SK-N-SH (cell line): Measurements from ENCODE around the gene TRIM46. TPM values are rescaled to one million over a fixed set of nuclear protein-coding genes. Genes with fewer than 3 reads are reported as not detected.

Experiments used
- CTCF ChIA-PET: fragments of 300-600, 350-600 bp; formaldehyde crosslinking; extraction: SDS; loops from one replicate; lab custom pipeline; 2021; lab: Yijun Ruan, JAX
- POLR2A ChIA-PET: fragments of 350-600 bp; sonication (Branson Sonifier 250); formaldehyde crosslinking; extraction: SDS; loops from one replicate; lab custom pipeline; 2020; ENCODE audit warnings: antibody characterized with exemption, inconsistent platforms; lab: Yijun Ruan, JAX
- DNase-seq: peaks from one replicate; pipeline ENCODE4 v3.0.0; 2012
- H2AFZ ChIP-seq: fragments of 200-600 bp; sonication (generic); 2 replicates; pipeline ENCODE4 v1.8.1; 2016; ENCODE audit warnings: antibody characterized with exemption, mild to moderate bottlenecking, low read depth
- H3F3A ChIP-seq: fragments of 200-600 bp; sonication (generic); replicated peaks from 2 replicates; pipeline ENCODE3; 2016; ENCODE audit warnings: antibody characterized with exemption, mild to moderate bottlenecking; ENCODE audit not compliant: insufficient read depth
- H3K27ac ChIP-seq, 2 experiments: fragments of 200-500 bp in 1 of 2; fragments of 200-600 bp in 1 of 2; sonication (Bioruptor generic) in 1 of 2; sonication (generic), shearing (Covaris generic) in 1 of 2; 2 replicates each; pipeline versions ENCODE4 v1.5.1 to v1.6.1; 2014 to 2016; ENCODE audit warnings: low read depth in 2 of 2, inconsistent platforms in 1 of 2, low read length in 1 of 2, mild to moderate bottlenecking in 1 of 2, mixed read lengths in 1 of 2
- H3K27me3 ChIP-seq: fragments of 200-600 bp; sonication (generic), shearing (Covaris generic); 2 replicates; pipeline ENCODE4 v1.6.1; 2016; ENCODE audit warnings: mixed run types; ENCODE audit not compliant: insufficient read depth
- H3K36me3 ChIP-seq, 2 experiments: fragments of 200-500 bp in 1 of 2; fragments of 200-600 bp in 1 of 2; sonication (Bioruptor generic) in 1 of 2; sonication (generic) in 1 of 2; replicated peaks in 1 of 2; 2 replicates each; pipeline versions ENCODE3 to v1.5.1; 2014 to 2016; ENCODE audit warnings: low read length in 1 of 2, mild to moderate bottlenecking in 1 of 2; ENCODE audit not compliant: insufficient read depth in 2 of 2, control insufficient read depth in 1 of 2
- H3K4me1 ChIP-seq, 2 experiments: fragments of 200-500 bp in 1 of 2; fragments of 200-600 bp in 1 of 2; sonication (Bioruptor generic) in 1 of 2; sonication (generic), shearing (Covaris generic) in 1 of 2; 2 replicates each; pipeline versions ENCODE4 v1.5.1 to v1.6.1; 2014 to 2016; ENCODE audit warnings: low read depth in 1 of 2, low read length in 1 of 2, mixed run types in 1 of 2; ENCODE audit not compliant: insufficient read depth in 2 of 2, control insufficient read depth in 1 of 2
- H3K4me2 ChIP-seq: fragments of 200-600 bp; sonication (generic), shearing (Covaris generic); 2 replicates; pipeline ENCODE4 v1.6.1; 2017; ENCODE audit warnings: mixed run types
- H3K4me3 ChIP-seq, 2 experiments: fragments of 200-500 bp in 1 of 2; fragments of 200-600 bp in 1 of 2; sonication (Bioruptor generic) in 1 of 2; sonication (generic), shearing (Covaris generic) in 1 of 2; 2 replicates each; pipeline versions ENCODE4 v1.5.1 to v1.8.1; 2014 to 2016; ENCODE audit warnings: low read depth in 2 of 2, inconsistent platforms in 1 of 2, low read length in 1 of 2, mild to moderate bottlenecking in 1 of 2, mixed read lengths in 1 of 2, moderate library complexity in 1 of 2
- H3K79me2 ChIP-seq: fragments of 200-600 bp; sonication (generic); 2 replicates; pipeline ENCODE4 v1.8.1; 2017; ENCODE audit warnings: mild to moderate bottlenecking; ENCODE audit not compliant: insufficient read depth
- H3K9ac ChIP-seq: fragments of 200-600 bp; sonication (generic); 2 replicates; pipeline ENCODE4 v1.6.1; 2017; ENCODE audit warnings: mixed run types
- H3K9me2 ChIP-seq: fragments of 200-600 bp; sonication (generic); 2 replicates; pipeline ENCODE4 v1.6.1; 2017; ENCODE audit warnings: mixed run types
- H3K9me3 ChIP-seq: fragments of 200-600 bp; sonication (generic); 2 replicates; pipeline ENCODE4 v1.6.1; 2017; ENCODE audit warnings: mixed run types, mild to moderate bottlenecking, moderate library complexity
- H4K20me1 ChIP-seq: fragments of 200-600 bp; sonication (generic); 2 replicates; pipeline ENCODE4 v1.6.1; 2017; ENCODE audit warnings: mild to moderate bottlenecking, mixed run types; ENCODE audit not compliant: insufficient read depth
- EP300 ChIP-seq, 2 experiments: IDR thresholded peaks; 2 replicates each; pipeline versions ENCODE4 v1.4.0 to v1.6.1; 2012; ENCODE audit warnings: borderline replicate concordance in 1 of 2, low read depth in 1 of 2, low read length in 1 of 2
- FOXJ3 ChIP-seq: sonication (generic); formaldehyde crosslinking; IDR thresholded peaks from 2 replicates; pipeline ENCODE4 v1.5.1; 2020; ENCODE audit warnings: mild to moderate bottlenecking, missing genetic modification reagents
- FOXM1 ChIP-seq: IDR thresholded peaks from 2 replicates; pipeline ENCODE4 v1.4.0; 2012; ENCODE audit warnings: low read depth, mild to moderate bottlenecking
- GATA2 ChIP-seq: sonication (generic); formaldehyde crosslinking; IDR thresholded peaks from 2 replicates; pipeline ENCODE4 v1.5.0; 2020; ENCODE audit warnings: mild to moderate bottlenecking, missing genetic modification reagents
- JUND ChIP-seq: IDR thresholded peaks from 2 replicates; pipeline ENCODE4 v1.4.0; 2012
- MEF2A ChIP-seq: IDR thresholded peaks from 2 replicates; pipeline ENCODE4 v1.4.0; 2012; ENCODE audit warnings: low read depth, borderline replicate concordance
- MXI1 ChIP-seq: IDR thresholded peaks from 2 replicates; pipeline ENCODE4 v1.6.1; 2012; ENCODE audit warnings: mild to moderate bottlenecking, low read depth, low read length, improper control_type of control experiment
- NRF1 ChIP-seq: IDR thresholded peaks from 2 replicates; pipeline ENCODE4 v1.6.1; 2012; ENCODE audit warnings: low read depth, mild to moderate bottlenecking, low read length
- RCOR1 ChIP-seq: fragments of 150-350 bp; IDR thresholded peaks from 2 replicates; pipeline ENCODE4 v1.6.1; 2017; ENCODE audit warnings: antibody characterized with exemption, low read length
- SMC3 ChIP-seq: IDR thresholded peaks from 2 replicates; pipeline ENCODE4 v1.6.1; 2012; ENCODE audit warnings: low read depth, low read length, improper control_type of control experiment
- TCF12 ChIP-seq: IDR thresholded peaks from 2 replicates; pipeline ENCODE4 v1.4.0; 2012
- YY1 ChIP-seq: IDR thresholded peaks from 2 replicates; pipeline ENCODE4 v1.4.0; 2012; ENCODE audit warnings: low read depth, mild to moderate bottlenecking
- WGBS: methylation state at CpG from one replicate; pipeline ENCODE4 v1.1.6; 2017; ENCODE audit warnings: low lambda C conversion rate; 5-methylcytosine and 5-hydroxymethylcytosine counted together
- polyA plus RNA-seq, 3 experiments: library from polyadenylated mRNA; depleted of rRNA; stranded (reverse); fragments of >200 nt; gene quantifications; 2 replicates each; pipeline ENCODE4 v1.2.3, GENCODE V29; 2012
- TF ChIP-seq, protein P1 (sequence below): IDR thresholded peaks from 2 replicates; pipeline ENCODE4 v1.4.0; 2012; ENCODE audit warnings: low read depth, borderline replicate concordance
- TF ChIP-seq, protein P2 (sequence below): IDR thresholded peaks from 2 replicates; pipeline ENCODE4 v1.4.0; 2012; ENCODE audit warnings: low read depth, borderline replicate concordance
- TF ChIP-seq, protein P3 (sequence below): fragments of 150-350 bp; IDR thresholded peaks from 2 replicates; pipeline ENCODE4 v1.6.1; 2016; ENCODE audit warnings: mild to moderate bottlenecking, low read depth, low read length
- TF ChIP-seq, protein P4 (sequence below): IDR thresholded peaks from 2 replicates; pipeline ENCODE4 v1.4.0; 2012; ENCODE audit warnings: low read depth

The TRIM46 gene
- polyA plus RNA-seq, 1 of the 3 experiments (the other 2 are of a cell fraction) = 12.7 TPM

DNA sequence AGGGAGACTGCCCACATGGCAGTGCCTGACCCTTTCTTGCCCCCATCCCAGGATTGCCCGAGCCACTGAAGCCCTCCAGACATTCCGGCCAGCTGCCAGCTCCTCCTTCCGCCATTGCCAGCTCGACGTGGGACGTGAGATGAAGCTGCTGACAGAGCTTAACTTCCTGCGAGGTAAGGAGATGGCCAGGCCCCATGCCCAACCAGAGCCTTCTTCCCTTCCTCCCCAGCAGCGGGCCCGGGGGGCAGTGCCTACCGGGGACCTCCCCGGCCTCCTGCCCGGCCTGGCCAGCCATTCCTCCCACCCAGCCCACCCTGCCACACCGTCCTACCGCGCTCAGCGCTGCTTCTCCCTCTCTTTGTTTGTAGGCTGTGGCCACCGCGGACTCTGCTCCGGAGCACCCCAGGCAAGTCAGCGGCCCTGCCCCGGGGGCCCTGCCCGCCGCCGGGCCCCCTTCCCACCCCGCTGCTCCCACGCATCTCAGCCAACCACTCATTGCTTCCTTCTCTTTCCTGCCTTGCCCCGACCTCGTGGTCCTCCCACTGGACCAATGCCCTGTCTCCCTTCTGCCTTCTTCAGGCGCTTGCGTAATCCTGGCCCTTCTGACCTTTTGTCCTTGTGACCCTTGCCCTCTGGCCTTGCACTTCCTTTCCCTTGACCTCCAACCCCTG lies 4.9 kb downstream of the TRIM46 start:
- no peaks in the 10 kb centered on the region for H4K20me1 ChIP-seq
- H2AFZ ChIP-seq = no peak overlapping the region
- no peaks in the 10 kb centered on the region for H3K27me3 ChIP-seq
- no peak for DNase-seq
- no peak for TF ChIP-seq FOXJ3 (CRISPR knock-in tag)
- TF ChIP-seq MXI1 = no peak
- TF ChIP-seq FOXM1 = no peak
- no peak for TF ChIP-seq TCF12
- TF ChIP-seq YY1 = no peak
- TF ChIP-seq, protein P1, sequence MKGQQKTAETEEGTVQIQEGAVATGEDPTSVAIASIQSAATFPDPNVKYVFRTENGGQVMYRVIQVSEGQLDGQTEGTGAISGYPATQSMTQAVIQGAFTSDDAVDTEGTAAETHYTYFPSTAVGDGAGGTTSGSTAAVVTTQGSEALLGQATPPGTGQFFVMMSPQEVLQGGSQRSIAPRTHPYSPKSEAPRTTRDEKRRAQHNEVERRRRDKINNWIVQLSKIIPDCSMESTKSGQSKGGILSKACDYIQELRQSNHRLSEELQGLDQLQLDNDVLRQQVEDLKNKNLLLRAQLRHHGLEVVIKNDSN = no peak
- TF ChIP-seq EP300 (IDR thresholded peaks at IDR 0.05; ENCODE audit: borderline replicate concordance in 1 of 2, low read depth in 1 of 2, low read length in 1 of 2) = no peak
- TF ChIP-seq, protein P2, sequence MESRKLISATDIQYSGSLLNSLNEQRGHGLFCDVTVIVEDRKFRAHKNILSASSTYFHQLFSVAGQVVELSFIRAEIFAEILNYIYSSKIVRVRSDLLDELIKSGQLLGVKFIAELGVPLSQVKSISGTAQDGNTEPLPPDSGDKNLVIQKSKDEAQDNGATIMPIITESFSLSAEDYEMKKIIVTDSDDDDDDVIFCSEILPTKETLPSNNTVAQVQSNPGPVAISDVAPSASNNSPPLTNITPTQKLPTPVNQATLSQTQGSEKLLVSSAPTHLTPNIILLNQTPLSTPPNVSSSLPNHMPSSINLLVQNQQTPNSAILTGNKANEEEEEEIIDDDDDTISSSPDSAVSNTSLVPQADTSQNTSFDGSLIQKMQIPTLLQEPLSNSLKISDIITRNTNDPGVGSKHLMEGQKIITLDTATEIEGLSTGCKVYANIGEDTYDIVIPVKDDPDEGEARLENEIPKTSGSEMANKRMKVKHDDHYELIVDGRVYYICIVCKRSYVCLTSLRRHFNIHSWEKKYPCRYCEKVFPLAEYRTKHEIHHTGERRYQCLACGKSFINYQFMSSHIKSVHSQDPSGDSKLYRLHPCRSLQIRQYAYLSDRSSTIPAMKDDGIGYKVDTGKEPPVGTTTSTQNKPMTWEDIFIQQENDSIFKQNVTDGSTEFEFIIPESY = no peak
- no peak for TF ChIP-seq JUND
- TF ChIP-seq, protein P3, sequence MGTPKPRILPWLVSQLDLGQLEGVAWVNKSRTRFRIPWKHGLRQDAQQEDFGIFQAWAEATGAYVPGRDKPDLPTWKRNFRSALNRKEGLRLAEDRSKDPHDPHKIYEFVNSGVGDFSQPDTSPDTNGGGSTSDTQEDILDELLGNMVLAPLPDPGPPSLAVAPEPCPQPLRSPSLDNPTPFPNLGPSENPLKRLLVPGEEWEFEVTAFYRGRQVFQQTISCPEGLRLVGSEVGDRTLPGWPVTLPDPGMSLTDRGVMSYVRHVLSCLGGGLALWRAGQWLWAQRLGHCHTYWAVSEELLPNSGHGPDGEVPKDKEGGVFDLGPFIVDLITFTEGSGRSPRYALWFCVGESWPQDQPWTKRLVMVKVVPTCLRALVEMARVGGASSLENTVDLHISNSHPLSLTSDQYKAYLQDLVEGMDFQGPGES = no peak
- no peak for TF ChIP-seq RCOR1
- no peak for TF ChIP-seq SMC3
- TF ChIP-seq NRF1 = no peak
- no peak for TF ChIP-seq GATA2 (CRISPR knock-in tag)
- no peak for TF ChIP-seq MEF2A
- TF ChIP-seq, protein P4, sequence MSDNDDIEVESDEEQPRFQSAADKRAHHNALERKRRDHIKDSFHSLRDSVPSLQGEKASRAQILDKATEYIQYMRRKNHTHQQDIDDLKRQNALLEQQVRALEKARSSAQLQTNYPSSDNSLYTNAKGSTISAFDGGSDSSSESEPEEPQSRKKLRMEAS = no peak
- H3K4me3 ChIP-seq = no peak overlapping the region
- H3F3A ChIP-seq = peaks cover 15% of the 10 kb centered on the region
- H3K27ac ChIP-seq = no peak overlapping the region
- ChIA-PET CTCF (interaction anchor here (1.2 to 9.6 kb wide), 9 partner anchors 8 to 94 kb away, joined by 3 to 203 read pairs (median 10); partner anchors contain the start of gene THBS3), POLR2A (interaction anchor here (1.8 kb wide), 1 partner anchor 15 kb away, joined by 6 read pairs; no protein-coding TSS in a partner anchor)
- H3K79me2 ChIP-seq = peaks cover 12% of the 10 kb centered on the region; the same call in 1 of the 2 replicates
- H3K9me2 ChIP-seq = no peaks in the 10 kb centered on the region
- H3K9ac ChIP-seq = no peak overlapping the region
- WGBS = 91% methylated on average over 21 of the region's 30 CpGs
- peaks cover 0 to 24% of the 10 kb centered on the region in 2 experiments; a peak in 2 of 4 replicates for H3K4me1 ChIP-seq
- peaks cover 20 to 44% of the 10 kb centered on the region in 2 experiments for H3K36me3 ChIP-seq
- H3K4me2 ChIP-seq = no peak overlapping the region
- no peaks in the 10 kb centered on the region for H3K9me3 ChIP-seq
